NCI-H2081 treated with DMSO at 0.1 percent for 48 hours (cell line): ENCODE results near the gene PRKD2.
"Not testable (repeated sequence)": the region's sequence is repeated elsewhere in the genome, so short reads cannot be mapped to it uniquely, and the experiment has no call there.

ENCODE experiments used
- DNase-seq: peaks from one replicate; lab custom pipeline; 2025; lab: John Stamatoyannopoulos, UW

PRKD2 gene

DNA sequence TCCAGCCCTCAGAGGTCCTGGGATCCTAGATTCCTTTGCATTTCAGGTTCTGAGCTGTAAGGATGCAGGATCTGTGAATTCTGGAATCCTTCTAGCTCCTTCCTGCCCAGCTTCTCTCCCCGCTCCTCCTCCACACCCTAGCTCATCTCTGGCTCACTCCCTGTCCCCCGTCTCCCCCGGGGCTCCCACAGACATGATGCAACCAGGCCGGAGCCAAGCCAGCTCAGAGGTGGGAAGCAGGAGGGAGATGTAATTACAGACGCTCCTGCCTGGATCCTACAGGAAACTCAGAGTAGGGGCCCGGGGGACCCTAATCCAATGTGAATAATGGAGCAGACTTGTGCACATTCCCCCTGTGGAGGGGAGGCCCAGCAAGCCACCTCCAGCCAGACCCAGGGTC, 85.4 kb downstream of the PRKD2 start:
- DNase-seq: no peak

DNA sequence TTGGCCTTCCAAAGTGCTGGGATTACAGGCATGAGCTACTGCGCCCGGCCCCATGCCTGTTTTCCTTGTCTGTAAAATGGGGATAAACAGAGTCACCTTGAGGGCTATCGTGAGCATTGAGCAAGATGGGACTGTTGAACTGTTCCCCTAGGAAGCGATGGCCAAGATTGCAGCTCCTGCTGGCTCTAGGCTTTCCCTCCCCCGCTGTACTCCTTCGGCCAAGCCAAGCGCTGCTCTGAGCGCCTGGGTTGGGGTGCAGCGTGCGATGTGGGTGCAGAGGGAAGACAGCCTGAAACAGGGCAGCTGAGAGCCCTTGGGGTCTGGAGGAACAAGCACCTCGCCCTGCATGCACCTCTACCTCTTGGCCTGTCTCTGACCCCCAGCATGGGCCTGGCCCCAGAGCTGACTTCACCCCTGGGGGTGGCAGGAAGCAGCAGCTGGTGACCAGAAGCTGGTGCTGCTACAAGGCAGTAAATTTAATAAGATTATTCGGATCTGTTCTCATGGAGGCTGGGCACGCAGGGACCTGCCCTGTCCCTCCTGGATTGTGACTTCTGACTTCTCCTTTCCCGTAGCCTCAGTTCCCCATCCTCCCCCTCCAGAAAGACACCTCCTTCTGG, 86.2 kb downstream of the PRKD2 start:
- DNase-seq: no peak

DNA sequence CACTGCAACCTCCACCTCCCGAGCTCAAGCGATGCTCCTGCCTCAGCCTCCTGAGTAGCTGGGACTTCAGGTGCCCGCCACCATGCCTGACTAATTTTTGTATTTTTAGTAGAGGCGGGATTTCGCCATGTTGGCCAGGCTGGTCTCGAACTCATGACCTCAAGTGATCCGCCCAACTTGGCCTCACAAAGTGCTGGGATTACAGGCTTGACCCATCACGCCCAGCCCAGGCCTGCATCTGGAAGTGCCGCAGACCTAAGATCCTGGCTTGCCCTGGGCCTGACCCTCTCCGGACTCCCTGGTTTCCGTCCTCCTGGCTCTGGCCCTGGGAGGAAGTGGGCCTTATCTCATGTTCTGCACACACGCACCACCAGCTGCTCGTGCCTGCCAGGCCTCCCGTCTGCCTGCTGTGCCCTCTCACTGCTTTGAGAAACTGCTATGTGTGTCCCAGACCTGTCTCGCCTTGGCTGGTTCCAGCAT, 87.3 kb downstream of the PRKD2 start:
- no peak for DNase-seq

DNA sequence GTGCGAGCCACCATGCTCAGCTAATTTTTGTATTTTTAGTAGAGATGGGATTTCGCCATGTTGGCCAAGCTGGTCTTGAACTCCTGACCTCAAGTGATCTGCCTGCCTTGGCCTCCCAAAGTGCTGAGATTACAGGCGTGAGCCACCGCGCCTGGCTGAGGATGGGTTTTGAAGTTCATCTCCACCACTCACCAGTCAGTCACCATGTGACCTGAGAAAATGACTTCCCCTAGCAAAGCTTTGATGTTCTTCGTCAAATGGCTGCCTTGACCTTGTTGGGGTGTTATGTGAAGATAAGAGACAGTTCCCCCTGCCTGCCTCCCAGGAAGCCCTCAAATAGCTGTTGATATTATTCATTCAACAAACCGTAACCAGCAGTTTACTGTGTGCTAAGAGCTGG, 87.9 kb downstream of the PRKD2 start:
- DNase-seq: not testable (repeated sequence)

DNA sequence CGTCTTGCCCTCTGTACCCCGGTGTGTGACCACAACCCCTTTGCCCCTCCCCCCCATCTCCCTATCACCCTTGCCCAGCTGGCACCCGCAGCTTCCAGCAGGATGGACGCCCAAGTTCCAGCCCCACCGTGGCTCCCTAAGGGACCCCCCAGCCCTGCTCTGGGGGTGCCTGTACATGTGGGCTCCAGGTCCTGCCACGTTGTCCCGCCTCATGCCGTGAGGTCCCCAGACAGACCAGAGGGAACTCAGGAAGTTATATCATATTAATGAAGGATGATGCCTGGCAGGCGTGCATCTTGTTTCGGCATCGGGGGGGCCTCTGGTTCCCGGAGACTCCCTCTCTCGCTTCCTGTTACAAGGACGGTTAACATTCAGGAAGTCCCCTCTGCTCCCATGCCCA, 90.5 kb downstream of the PRKD2 start:
- no peak for DNase-seq

DNA sequence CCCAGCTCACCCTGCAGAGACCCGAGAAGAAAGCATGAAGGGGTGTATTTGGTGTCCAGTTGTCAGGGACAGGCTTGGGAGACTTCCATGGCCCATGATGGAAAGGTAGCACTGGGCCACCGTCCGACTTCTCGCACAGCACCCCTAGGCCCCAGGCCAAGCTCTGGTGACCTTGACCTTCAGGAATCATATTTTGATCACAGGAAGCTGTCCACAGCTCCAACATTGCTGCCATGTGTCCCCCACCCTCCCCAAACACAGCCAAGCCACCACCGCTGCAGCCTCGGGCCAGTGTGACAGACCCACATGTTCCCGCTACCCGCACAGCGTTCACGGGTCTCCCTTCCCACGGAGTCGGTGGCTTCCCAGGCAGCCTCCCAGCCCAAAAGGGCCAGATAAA, 91.2 kb downstream of the PRKD2 start:
- no peak for DNase-seq

DNA sequence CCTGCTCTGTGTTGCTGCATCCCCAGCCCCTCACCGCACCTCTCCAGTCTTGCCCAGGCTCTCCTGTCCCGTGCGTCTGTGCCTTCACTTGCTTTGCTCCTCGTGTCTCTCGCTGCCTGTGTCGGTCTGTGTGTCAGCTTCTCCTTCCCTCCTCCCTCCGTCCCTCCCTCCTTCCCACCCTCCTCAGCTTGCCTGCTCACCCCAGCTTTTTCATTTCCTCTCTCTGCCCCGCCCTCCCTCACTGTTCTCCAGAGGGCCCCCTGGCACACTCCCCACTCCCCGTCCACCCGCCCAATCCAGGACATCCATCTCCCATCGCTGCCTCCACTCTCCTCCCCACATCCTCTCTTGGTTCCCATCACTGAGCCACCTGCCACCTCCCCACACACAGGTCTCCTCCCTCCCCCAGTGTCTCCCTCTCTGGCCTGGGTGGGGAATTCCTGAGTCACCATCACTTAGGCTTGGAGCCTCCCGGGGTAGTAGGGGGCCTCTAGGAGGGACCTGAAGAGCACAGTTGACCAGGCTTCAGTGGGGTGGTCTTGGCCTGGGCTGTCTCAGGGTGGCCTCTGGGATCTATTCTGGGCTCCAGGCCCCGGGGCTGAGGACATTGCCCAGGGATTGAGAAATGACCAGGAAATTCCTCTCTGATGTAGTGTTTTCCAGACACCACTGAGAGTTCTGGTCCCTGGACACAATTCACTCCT, 91.8 kb downstream of the PRKD2 start, which contains the start of gene PTGIR:
TSS of gene PTGIR (minus strand) at position 132 of the 704 bp plus-strand sequence. CDS start 864 bp downstream, outside the sequence.
- DNase-seq: no peak
